Activated CD4-positive, alpha-beta T cell treated with anti-CD3 and anti-CD28 coated beads for 36 hours (primary cell): ENCODE data around the gene GORASP2. TPM values are rescaled to one million over a fixed set of nuclear protein-coding genes. Genes with fewer than 3 reads are reported as not detected.

Source experiments
- ATAC-seq: fragments of 200-7000 bp; cut with Tn5 transposase; one replicate; pipeline ENCODE4 v1.10.0; 2021; ENCODE audit warnings: mild to moderate bottlenecking, moderate library complexity
- CTCF ChIA-PET: fragments of 350-600 bp; sonication (Branson Sonifier 250); formaldehyde crosslinking; loops from one replicate; lab custom pipeline; 2021; ENCODE audit warnings: antibody characterized with exemption; lab: Charles Lee
- POLR2A ChIA-PET: fragments of 350-600 bp; sonication (Branson Sonifier 250); formaldehyde crosslinking; loops from one replicate; lab custom pipeline; 2021; ENCODE audit warnings: antibody characterized with exemption, inconsistent platforms; lab: Charles Lee
- DNase-seq: peaks from one replicate; pipeline ENCODE4 v3.0.0-alpha.2; 2020
- H3K27ac Mint-ChIP-seq: one replicate; pipeline ENCODE4 v1.8.0; 2021; ENCODE audit warnings: mixed read lengths
- H3K27me3 Mint-ChIP-seq: one replicate; pipeline ENCODE4 v1.8.0; 2021; ENCODE audit warnings: mixed read lengths
- H3K36me3 Mint-ChIP-seq: one replicate; pipeline ENCODE4 v1.8.0; 2021; ENCODE audit warnings: low read depth, mixed read lengths
- H3K4me1 Mint-ChIP-seq: one replicate; pipeline ENCODE4 v1.8.0; 2021; ENCODE audit warnings: mixed read lengths
- H3K4me3 Mint-ChIP-seq: one replicate; pipeline ENCODE4 v1.8.0; 2021; ENCODE audit warnings: mild to moderate bottlenecking, moderate library complexity, mixed read lengths
- H3K9me3 Mint-ChIP-seq: one replicate; pipeline ENCODE4 v1.8.0; 2021; ENCODE audit warnings: low read depth, mixed read lengths
- intact Hi-C, 2 experiments: fragments of 100-400 bp; cut with DNase I in 1 of 2; cut with micrococcal nuclease in 1 of 2; formaldehyde crosslinking; loops; one replicate each; pipeline versions ENCODE4 v1.14.2 to v1.15.1; 2022 to 2024; cut with DNase I, micrococcal nuclease
- total RNA-seq, 2 experiments: library from RNA; stranded (reverse); gene quantifications; one replicate each; pipeline ENCODE4 v1.2.3, GENCODE V29; 2021

Gene GORASP2
- total RNA-seq, 2 experiments from 2014 or later, result 66.5 to 69.8 TPM

DNA sequence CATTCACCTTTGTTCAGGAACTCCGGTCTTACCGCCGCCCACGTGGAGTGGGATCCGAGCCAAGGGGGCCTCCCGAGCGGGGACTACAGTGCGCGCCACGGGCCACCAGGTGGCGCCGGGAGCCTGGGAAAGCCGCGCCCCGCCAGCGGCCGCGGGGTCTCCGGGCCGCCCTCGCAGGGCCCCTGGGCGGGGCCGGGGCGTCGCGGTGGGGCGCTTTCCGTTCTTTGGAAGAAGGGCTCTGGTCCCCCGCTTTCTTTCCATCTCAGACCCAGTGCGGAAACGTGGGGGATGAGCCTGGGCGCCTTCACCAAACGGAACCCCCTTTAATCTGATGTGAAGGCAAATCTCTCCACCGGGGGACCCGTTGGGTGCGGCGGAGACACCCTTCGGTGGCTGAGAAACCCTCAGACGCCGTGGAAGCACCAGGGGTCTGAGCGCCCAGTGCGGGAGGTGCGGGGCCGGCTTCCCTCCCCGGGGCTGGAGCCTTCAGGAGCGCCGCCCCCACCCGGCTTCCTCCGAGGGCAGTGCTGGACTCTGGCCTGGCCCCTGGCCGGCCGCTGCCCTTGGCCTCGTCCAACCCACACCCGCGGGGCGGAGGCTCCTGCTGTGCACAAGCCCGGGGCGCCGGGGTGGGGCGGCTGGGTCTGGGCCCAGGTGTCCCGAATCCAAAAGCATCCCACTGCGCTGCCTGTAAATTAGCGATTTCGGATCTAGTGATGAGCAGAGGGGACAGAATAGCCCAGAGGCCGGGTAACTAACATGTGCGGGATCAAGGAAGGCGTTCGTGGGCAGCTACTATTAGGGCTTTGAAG, 44.6 kb downstream of the GORASP2 start:
- Mint-ChIP-seq H3K36me3 (peaks cover 1% of the 10 kb centered on the region), H3K4me1 (peaks cover 10% of the 10 kb centered on the region), H3K4me3 (peak overlapping the region; percentile 67), H3K27ac (peak overlapping the region; percentile 80), H3K9me3 (no peaks in the 10 kb centered on the region), H3K27me3 (no peaks in the 10 kb centered on the region)
- ATAC-seq, result peak; percentile 93
- intact Hi-C loops, result loop anchor here (1.0 to 10.0 kb wide), 13 partner anchors 44 to 581 kb away; partner anchors contain the start of genes DCAF17 (in 2 of the 2), GORASP2 (in 2 of the 2) and CYBRD1 (in 1 of the 2)
- DNase-seq, result peak; percentile 93
- POLR2A ChIA-PET, result interaction anchor here (0.5 to 0.6 kb wide), 4 partner anchors 76 to 352 kb away, joined by 3 to 5 read pairs (median 3); no protein-coding TSS in a partner anchor
- CTCF ChIA-PET, result interaction anchor here (0.6 to 2.2 kb wide), 35 partner anchors 9 to 600 kb away, joined by 3 to 20 read pairs (median 4); partner anchors contain the start of genes DCAF17, GORASP2 and METTL8

DNA sequence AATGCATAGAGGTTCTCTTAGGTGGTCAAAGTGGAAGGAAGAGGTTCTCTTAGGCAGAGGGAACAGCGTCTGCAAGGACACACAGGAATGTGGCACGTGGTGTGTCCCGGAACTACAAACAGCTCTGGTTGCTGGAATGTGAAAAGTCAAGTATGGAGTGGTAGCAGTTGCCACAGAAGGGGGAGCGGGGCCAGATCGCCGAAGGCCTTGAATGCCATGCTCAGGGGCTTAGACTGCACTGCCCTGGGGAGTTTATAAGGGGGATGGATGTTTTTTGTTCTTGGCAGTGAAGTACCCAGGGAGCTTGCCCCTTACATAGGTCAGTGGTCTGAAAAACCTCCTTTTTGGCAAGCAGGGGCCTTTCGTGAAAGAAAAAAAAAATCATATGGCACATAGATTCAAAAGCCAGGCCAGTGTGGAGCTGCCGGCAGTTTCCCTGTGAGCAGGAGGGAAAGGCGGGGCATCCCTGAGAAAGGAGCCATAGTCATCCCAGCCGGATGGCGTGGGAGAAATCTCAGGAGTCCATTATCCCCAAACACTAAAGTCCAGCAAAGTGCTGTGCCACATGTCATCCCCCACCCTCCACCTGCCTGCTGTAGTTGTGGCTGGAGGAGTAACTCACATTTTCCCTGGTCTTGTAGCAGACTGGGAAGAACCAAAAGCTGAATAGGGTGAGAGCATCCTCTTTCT, 45.4 kb downstream of the GORASP2 start:
- ATAC-seq (no peak), DNase-seq (no peak)
- Mint-ChIP-seq H3K36me3 (no peaks in the 10 kb centered on the region), H3K4me1 (peaks cover 10% of the 10 kb centered on the region), H3K4me3 (peak overlapping the region; percentile 55), H3K27ac (peak overlapping the region; percentile 70), H3K27me3 (no peaks in the 10 kb centered on the region), H3K9me3 (no peaks in the 10 kb centered on the region)
- CTCF ChIA-PET, result interaction anchor here (0.7 to 2.1 kb wide), 8 partner anchors 10 to 446 kb away, joined by 4 to 8 read pairs (median 4); partner anchors contain the start of gene GORASP2
- POLR2A ChIA-PET, result no interaction called here
- intact Hi-C loops, result loop anchor here (5.0 to 10.0 kb wide), 4 partner anchors 163 to 580 kb away; partner anchors contain the start of gene CYBRD1 (in 1 of the 2)

DNA sequence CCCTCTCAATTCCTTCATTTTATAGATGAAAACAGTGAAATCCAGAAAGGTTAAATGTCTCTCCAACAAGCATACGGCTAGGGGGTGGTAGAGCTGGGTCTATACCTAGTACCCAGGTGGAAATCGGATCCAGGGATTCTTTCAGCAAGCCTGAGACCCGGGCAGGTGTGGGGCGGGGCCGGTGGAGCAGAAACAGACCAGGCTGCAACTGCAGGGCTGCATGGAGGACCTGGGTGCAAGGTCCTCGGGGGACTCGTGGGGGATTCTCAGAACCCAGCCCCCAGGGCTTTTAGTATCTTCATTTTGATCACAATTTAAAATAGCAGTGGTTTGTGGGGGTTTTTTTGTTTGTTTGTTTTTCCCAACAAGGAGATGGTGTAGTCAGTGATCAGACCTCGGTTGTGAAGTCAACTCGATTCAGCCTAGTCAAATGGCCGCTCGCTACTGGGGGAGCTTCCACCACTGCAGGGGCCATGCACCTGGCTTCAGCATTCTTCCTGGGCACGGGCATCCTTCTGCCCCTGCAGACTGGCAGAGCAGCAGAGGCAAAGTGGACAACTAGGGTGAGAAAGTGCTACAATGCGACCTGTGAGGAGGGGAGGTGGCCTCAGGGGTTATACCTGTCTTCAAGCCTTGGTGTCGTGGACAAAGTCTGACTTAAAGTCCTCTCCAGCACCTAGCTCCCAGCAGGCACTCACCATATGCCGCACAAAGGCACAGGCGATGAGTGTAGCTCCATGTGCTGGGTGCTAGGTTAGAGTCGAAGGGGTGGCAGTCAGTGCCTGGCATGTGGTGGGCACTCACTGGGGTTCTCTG, 46.3 kb downstream of the GORASP2 start:
- Mint-ChIP-seq H3K27ac (no peak overlapping the region), H3K27me3 (no peaks in the 10 kb centered on the region), H3K36me3 (no peaks in the 10 kb centered on the region), H3K9me3 (no peaks in the 10 kb centered on the region), H3K4me3 (no peak overlapping the region), H3K4me1 (peaks cover 10% of the 10 kb centered on the region)
- DNase-seq (no peak), ATAC-seq (no peak)
- CTCF ChIA-PET, result interaction anchor here (0.8 to 2.1 kb wide), 6 partner anchors 9 to 441 kb away, joined by 4 to 8 read pairs (median 6); partner anchors contain the start of gene GORASP2
- POLR2A ChIA-PET, result no interaction called here
- intact Hi-C loops, result loop anchor here in 1 of 2 experiments (10.0 kb wide), 1 partner anchor 579 kb away; no protein-coding TSS in a partner anchor

DNA sequence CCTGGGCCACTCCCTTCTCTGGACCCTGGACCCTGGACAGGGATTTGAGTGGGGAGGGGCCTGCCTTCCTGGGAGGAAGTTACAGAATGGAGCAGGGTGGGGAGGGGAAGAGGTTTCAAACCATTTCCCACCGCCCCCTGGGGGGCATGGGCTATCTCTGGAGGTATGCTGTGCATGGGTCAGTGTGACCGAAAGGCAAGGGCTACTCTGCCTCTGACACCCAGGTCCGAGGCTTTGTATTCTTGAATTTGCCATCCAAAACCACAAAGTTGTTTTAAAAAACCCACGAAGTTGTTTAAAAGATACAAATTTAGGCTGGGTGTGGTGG, 46.9 kb downstream of the GORASP2 start:
- no peaks in the 10 kb centered on the region for H3K27me3 Mint-ChIP-seq
- no peak overlapping the region for H3K4me3 Mint-ChIP-seq
- no peak for DNase-seq
- no peak for ATAC-seq
- peaks cover 10% of the 10 kb centered on the region for H3K4me1 Mint-ChIP-seq
- POLR2A ChIA-PET, result no interaction called here
- no peaks in the 10 kb centered on the region for H3K9me3 Mint-ChIP-seq
- H3K27ac Mint-ChIP-seq, result no peak overlapping the region
- H3K36me3 Mint-ChIP-seq, result no peaks in the 10 kb centered on the region
- CTCF ChIA-PET, result interaction anchor here (1.4 to 2.1 kb wide), 3 partner anchors 26 to 111 kb away, joined by 3 to 8 read pairs (median 8); partner anchors contain the start of gene GORASP2
- intact Hi-C loops, result loop anchor here in 1 of 2 experiments (10.0 kb wide), 1 partner anchor 579 kb away; no protein-coding TSS in a partner anchor

DNA sequence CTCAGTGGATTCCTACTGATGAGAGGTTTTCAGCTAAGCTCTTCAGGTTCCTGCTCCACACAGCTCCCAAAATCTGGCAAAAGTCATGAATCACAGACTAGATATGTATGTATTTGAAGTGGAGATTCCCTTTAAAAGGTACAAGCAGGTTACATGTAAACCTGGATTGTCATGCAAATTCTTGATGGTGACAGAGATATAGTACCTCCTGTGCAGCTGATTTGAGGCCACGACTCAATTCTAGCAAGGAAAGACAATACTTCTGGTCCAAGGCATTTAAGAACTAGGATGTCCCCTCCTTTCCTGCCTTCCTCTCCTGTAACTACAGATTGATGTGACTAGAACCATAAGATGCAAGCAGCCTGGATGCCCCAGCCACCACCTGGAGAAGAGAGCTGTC, 55.0 kb downstream of the GORASP2 start:
- Mint-ChIP-seq H3K4me1 (no peaks in the 10 kb centered on the region), H3K27me3 (no peaks in the 10 kb centered on the region), H3K9me3 (no peaks in the 10 kb centered on the region), H3K36me3 (peaks cover 6% of the 10 kb centered on the region), H3K27ac (no peak overlapping the region), H3K4me3 (no peak overlapping the region)
- ATAC-seq (no peak), DNase-seq (no peak)
- intact Hi-C loops, result no loop called here
- ChIA-PET CTCF (interaction anchor here (0.7 to 1.2 kb wide), 4 partner anchors 9 to 23 kb away, joined by 3 to 6 read pairs (median 4); no protein-coding TSS in a partner anchor), POLR2A (interaction anchor here (0.5 to 1.0 kb wide), 2 partner anchors 103 to 176 kb away, joined by 3 read pairs; no protein-coding TSS in a partner anchor)

DNA sequence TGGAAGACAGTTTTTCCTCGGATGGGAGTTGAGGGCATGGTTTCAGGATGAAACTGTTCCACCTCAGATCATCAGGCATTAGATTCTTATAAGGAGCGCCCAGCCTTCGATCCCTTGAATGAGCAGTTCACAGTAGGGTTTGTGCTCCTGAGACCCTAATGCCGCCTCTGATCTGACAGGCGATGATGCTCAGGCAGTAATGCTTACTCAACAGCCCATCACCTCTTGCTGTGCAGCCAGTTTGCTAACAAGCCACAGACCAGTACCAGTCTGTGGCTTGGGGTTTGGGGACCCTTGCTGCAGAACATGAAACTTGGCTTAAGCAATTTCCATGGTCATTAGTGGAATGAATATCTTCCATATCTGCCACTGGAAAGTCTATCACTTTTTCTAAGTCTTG, 56.4 kb downstream of the GORASP2 start:
- no peak overlapping the region for H3K27ac Mint-ChIP-seq
- ATAC-seq (no peak), DNase-seq (no peak)
- ChIA-PET CTCF (interaction anchor here (1.0 kb wide), 1 partner anchor 11 kb away, joined by 4 read pairs; no protein-coding TSS in a partner anchor), POLR2A (no interaction called here)
- no peaks in the 10 kb centered on the region for H3K9me3 Mint-ChIP-seq
- H3K36me3 Mint-ChIP-seq, result peaks cover 6% of the 10 kb centered on the region
- H3K27me3 Mint-ChIP-seq, result no peaks in the 10 kb centered on the region
- intact Hi-C loops, result no loop called here
- H3K4me1 Mint-ChIP-seq, result no peaks in the 10 kb centered on the region
- no peak overlapping the region for H3K4me3 Mint-ChIP-seq

DNA sequence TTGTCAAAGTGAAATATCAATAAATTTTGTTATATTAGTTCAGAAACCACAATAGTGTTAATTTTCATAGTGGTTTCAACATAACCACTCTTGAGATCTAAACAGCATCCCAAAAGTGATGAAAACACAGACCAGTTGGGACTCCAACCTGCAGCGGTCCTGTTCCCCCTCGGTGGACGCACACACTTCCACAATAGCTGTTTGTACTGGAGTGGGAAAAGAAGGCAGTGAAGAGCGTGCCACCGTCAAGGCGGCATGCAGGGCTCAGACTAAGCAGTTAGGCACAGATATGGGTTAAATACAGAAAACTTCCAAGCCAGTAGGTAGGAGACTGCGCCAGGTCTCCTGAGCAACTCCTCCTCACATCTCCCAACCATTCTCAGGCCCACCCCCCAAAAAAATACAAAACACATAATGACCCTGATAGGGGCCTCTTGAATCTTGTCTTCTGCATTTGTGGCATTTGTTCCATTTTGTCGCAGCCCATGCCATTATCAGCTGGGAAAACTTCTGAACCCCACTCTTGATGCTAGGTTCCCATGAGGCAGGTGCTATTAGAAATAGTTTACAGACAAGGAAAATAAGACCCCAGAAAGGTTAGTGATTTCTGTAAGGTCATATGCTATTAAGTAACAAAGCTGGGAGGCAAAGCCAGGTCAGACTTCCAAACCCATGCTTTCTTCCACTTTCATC, 57.7 kb downstream of the GORASP2 start:
- H3K27ac Mint-ChIP-seq, result no peak overlapping the region
- ChIA-PET POLR2A (no interaction called here), CTCF (no interaction called here)
- ATAC-seq (no peak), DNase-seq (no peak)
- H3K9me3 Mint-ChIP-seq, result no peaks in the 10 kb centered on the region
- H3K36me3 Mint-ChIP-seq, result peaks cover 15% of the 10 kb centered on the region
- H3K4me3 Mint-ChIP-seq, result no peak overlapping the region
- intact Hi-C loops, result no loop called here
- H3K27me3 Mint-ChIP-seq, result no peaks in the 10 kb centered on the region
- H3K4me1 Mint-ChIP-seq, result peaks cover 6% of the 10 kb centered on the region

DNA sequence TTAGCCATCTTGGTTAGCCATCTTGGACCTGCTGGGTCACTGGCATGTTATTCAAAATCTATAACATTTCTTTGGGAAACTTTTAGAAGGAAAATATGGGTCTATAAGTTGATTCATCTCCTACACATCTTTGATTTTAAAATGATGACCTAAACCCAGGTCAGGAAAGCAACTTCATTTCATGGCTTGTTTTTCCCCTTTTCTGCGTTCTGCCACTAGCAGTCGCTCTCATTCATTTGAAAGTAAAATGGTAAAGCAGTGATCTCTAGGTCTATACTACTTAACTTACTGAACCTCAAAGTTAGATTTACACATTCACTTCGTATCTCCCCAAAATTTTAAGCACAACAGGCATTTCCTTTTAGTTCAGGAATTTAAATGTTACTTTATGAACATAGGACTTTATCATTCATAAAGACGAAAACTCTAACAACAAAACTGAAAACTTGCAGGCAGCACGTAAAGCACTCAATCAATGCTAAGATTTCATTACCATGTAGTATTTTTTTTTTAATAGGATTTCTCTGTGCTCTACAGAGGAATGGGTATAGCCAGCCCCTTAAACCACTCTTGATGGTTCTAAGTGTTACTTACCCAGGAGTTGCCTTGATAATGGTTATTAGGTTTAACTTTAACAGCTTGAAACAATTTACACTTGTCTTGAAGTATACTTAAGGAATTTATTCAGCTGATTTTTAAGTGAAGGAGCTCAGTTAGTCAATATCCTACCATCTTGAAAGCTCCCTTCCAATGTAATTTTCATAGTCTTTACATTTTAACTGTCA, 62.5 kb downstream of the GORASP2 start:
- H3K4me1 Mint-ChIP-seq, result peaks cover 6% of the 10 kb centered on the region
- no peak for ATAC-seq
- H3K27me3 Mint-ChIP-seq, result no peaks in the 10 kb centered on the region
- H3K4me3 Mint-ChIP-seq, result no peak overlapping the region
- intact Hi-C loops, result no loop called here
- no peak overlapping the region for H3K27ac Mint-ChIP-seq
- H3K36me3 Mint-ChIP-seq, result peaks cover 35% of the 10 kb centered on the region
- no peaks in the 10 kb centered on the region for H3K9me3 Mint-ChIP-seq
- DNase-seq, result no peak
- ChIA-PET CTCF (no interaction called here), POLR2A (interaction anchor here (0.7 kb wide), 1 partner anchor 12 kb away, joined by 4 read pairs; no protein-coding TSS in a partner anchor)

DNA sequence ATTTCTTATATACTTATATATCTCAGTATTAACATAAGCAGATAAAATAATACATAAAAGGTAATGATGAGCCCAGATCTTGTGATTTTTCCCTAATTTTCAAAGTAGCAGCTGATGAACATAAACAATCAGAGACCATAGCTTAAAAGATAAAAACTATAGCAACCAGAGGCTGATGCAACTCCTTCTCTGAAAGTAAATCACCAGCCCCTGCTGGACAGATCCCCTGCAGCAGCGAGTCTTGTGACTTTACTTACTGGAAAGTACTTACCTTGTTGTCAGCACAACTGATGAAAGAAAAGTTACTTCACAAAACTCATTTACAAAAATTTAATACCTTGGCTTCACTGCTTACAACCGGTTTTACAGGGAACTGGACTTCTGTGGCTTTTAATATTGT, 67.3 kb downstream of the GORASP2 start:
- peaks cover 33% of the 10 kb centered on the region for H3K36me3 Mint-ChIP-seq
- no peaks in the 10 kb centered on the region for H3K9me3 Mint-ChIP-seq
- H3K27ac Mint-ChIP-seq, result no peak overlapping the region
- intact Hi-C loops, result no loop called here
- H3K4me1 Mint-ChIP-seq, result peaks cover 9% of the 10 kb centered on the region
- ATAC-seq (no peak), DNase-seq (no peak)
- H3K4me3 Mint-ChIP-seq, result no peak overlapping the region
- H3K27me3 Mint-ChIP-seq, result no peaks in the 10 kb centered on the region
- ChIA-PET POLR2A (no interaction called here), CTCF (interaction anchor here (0.6 to 1.3 kb wide), 4 partner anchors 15 to 282 kb away, joined by 3 to 5 read pairs (median 3); no protein-coding TSS in a partner anchor)
